ENCODE data around the gene IFNL3.

GRCh38 chr19:39230096-39230764, 14.6 kb downstream of the IFNL3 start:
- no peak for TF ChIP-seq CTCF (IDR thresholded peaks at IDR 0.05 in 8 of 11, conservative IDR thresholded peaks at IDR 0.05 in 3 of 11)
- TF ChIP-seq POLR2AphosphoS5 (IDR thresholded peaks at IDR 0.05): no peak
- no peak for TF ChIP-seq POLR2A (IDR thresholded peaks at IDR 0.05)
